ENCODE measurements around the gene COL5A1.
"Not testable (repeated sequence)": the region's sequence is repeated elsewhere in the genome, so short reads cannot be mapped to it uniquely, and the experiment has no call there.

COL5A1 gene

GRCh38 chr9:134847138-134847537, 205.5 kb downstream of the COL5A1 start:
- DNase-seq = no peak

GRCh38 chr9:134847752-134848432, 206.3 kb downstream of the COL5A1 start:
- no peak for DNase-seq

- DNase-seq = no peak
Observed at GRCh38 chr9:134848504-134848903, 206.9 kb downstream of the COL5A1 start.

DNA sequence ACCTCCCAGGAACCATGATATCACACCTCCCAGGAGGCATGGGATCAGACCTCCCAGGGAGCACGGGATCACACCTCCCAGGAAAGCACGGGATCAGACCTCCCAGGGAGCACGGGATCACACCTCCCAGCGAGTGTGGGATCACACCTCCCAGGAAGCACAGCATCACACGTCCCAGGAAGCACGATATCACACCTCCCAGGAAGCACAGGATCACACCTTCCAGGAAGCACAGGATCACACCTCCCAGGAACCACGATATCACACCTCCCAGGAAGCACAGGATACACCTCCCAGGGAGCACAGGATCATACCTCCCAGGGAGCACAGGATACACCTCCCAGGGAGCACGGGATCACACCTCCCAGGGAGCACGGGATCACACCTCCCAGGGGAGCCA, 209.0 kb downstream of the COL5A1 start:
- DNase-seq = no peak

DNA sequence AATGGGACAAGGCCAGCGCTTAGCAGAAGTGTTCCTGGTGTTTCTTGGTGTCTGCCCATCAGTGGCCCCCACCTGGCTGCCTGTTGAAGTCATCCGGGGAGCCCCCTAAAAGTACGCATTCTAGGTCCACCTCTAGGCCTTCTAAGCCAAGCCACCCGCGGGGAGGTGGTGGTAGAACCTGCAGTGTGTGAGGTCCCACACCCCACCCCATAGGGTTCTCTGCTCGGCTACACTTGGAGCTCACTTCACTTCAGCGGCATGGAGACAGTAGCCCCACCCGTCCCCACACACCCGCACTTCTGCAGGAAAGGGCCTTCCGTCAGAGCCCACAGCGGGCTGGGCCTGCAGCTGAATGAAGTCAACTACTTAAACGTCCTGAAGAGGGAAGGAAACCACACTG, 209.4 kb downstream of the COL5A1 start:
- no peak for DNase-seq

GRCh38 chr9:134852906-134853654, 211.5 kb downstream of the COL5A1 start:
- DNase-seq = no peak

- DNase-seq = no peak
Observed at GRCh38 chr9:134853893-134854292, 212.3 kb downstream of the COL5A1 start.

- no peak for DNase-seq
Observed at GRCh38 chr9:134854541-134854981, 213.0 kb downstream of the COL5A1 start.

DNA sequence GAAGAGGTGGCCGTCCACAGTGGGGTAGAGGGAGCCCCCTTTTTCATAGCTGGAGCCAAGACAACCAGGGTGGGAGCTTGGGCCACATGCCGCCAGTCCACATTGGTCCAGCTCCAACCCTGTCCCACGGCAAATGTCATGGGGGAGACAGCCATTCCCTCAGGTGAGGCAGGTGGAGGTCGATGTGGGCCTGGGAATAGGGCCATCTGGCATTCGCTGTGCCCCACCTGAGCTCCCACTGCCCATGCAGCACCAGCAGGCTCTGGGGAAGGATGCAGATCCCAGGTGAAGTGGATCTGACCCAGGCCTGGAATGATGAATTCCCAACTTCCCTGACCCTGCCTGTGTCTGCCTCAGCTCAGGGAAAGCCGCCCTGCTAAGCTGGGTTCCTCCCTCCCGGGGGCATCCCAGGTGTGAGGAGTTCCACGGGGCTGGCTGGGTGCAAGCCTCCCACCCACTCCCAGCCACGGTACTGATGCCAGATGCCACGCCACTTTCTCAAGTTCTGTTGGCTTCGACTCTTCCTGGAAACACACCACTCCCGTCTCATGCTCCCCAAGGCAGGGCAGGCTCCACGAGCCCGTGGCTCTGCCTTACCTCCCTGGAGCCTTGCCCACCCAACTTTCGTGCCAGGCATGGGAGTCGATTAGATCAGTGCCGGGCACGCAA, 213.8 kb downstream of the COL5A1 start:
- DNase-seq = no peak

GRCh38 chr9:134855900-134856377, 214.3 kb downstream of the COL5A1 start:
- no peak for DNase-seq

- not testable (repeated sequence) for DNase-seq
Observed at GRCh38 chr9:134857451-134857850, 215.8 kb downstream of the COL5A1 start.

DNA sequence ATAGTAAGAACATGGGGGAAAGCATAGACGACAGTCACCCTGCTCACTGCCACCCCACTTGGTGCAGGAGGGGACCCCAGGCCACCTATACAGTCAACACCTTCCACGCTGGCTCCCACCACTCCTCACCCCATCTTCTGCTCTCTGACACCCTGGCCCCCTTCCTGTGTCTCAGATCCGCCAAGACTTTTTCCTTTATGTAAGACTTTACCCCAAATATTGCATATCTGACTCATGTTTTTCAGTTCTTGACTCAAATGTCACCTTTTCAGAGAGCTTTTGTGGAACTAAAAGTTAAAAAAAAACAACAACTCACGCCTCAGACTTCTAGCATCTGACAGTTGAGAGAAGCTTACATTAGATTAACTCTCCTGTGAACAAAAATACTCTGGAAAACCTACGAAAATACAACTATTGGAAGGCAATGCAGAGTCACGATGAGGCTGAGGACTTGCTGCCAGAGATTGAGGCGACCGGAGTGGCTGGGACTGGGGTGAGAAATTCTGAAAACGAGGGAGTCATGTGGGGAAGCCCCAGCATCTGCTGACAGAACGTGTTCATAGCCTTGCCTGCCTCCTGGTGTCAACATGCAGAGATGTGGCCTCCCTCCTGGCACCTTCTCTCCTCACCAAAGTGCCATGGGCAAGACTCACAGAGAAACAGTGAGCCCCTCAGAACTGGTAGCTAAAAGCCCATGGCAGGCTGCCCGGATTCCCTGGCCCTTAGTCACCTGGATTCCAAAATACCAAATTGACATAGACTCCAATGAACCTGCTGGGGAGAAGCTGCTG, 216.6 kb downstream of the COL5A1 start:
- no peak for DNase-seq

DNA sequence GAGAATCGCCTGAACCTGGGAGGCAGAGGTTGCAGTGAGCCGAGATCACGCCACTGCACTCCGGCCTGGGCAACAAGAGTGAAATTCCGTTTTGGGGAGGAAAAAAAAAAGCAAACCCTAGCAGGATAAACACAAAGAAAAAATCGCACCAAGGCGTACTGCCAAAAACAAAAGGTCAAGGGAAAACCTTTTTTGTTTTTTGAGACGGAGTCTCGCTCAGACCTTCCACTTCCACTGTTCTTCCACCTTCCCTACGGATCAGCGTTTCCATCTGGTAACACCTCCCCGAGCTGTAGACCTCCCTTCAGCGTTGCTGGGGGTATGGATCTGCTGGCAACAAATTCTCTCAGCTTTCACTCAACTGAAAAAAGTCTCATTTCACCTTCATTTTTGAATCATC, 218.9 kb downstream of the COL5A1 start:
- no peak for DNase-seq

GRCh38 chr9:134861595-134862334, 220.2 kb downstream of the COL5A1 start:
- DNase-seq = no peak

- DNase-seq = no peak
Observed at GRCh38 chr9:134863306-134863902, 221.8 kb downstream of the COL5A1 start.

- DNase-seq = no peak
Observed at GRCh38 chr9:134863941-134864820, 222.6 kb downstream of the COL5A1 start.

- DNase-seq = no peak
Observed at GRCh38 chr9:134864821-134865190, 223.2 kb downstream of the COL5A1 start.

DNA sequence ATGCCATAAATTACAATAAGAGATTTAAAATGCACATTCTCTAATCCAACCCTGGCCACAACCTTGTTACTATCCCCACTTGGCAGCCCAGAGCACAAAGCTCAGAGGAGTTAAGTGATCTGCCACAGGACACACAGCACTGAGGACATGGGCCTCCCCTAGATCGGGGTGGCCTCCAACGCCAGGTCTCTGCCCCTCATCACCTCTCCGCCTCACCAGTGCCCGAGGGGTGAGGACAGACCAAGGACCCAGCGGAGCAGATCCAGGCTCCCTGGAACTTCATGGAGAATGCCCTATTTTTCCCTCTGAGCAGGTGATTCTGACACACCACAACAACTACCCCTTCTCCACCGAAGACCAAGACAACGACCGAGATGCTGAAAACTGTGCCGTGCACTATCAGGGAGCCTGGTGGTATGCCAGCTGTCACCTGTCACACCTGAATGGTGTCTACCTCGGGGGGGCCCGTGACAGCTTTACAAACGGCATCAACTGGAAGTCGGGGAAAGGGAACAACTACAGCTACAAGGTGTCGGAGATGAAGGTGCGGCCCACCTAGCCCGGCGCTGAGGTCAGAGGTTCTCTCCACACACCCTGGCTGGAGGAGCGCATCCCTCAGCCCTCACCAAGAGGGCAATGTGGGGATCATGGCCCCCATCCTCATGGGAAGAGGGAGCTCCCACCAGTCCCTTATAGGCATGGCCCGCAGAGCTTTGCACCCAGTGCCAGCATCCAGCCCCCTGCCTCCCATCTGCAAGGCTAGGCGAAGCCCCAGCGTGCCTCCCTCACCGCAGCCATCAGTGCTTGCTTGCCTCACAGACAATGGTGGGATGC, 226.5 kb downstream of the COL5A1 start:
- DNase-seq = no peak

DNA sequence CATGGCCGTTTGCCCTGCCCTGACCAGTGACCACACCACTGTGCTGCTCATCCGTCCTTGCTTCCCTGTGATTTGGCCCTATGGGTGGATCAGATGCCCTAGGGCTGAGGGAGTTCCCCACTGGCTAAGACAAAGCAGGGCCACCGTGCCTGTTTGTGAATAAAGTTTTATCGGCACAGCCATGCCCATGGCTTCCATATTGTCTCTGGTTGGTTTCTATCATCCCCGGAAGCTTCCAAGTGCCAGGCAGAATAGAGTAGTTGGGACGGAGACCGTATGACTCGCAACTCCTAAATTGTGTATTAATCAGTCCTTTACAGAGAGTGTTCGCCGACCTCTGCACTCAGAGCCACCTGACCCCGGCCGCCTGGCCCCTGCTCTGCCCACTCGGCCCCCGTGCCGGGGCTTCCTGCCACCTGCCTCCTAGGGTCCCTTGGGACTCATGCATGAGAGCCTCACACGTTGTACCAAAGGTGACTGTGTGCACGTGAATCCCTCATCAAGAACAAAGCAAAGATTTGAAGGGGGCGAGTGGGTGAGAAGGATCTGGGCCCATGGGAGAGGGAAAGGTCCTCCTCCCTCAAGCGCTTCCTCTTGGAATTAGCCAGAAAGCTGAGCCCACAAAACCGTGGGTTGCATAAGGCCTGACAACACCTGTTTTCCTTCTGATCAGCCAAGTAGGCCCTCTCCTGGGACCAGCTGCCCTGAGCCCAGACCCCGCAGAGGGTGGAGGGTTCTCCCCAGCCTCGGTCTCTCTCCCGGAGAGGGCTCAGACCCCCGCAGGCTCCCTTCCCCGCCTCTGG, 227.3 kb downstream of the COL5A1 start:
- no peak for DNase-seq

Measured in activated CD4-positive, alpha-beta T cell treated with anti-CD3 and anti-CD28 coated beads for 4 hours (primary cell).